Transverse colon (tissue), 4 donors: ENCODE results near the gene DDIT3. TPM values are rescaled to one million over a fixed set of nuclear protein-coding genes. Genes with fewer than 3 reads are reported as not detected.

ENCODE experiments used
- DNase-seq: peaks from one replicate; pipeline ENCODE4 v3.0.0-alpha.2; 2019
- H3K27ac ChIP-seq, 4 donors: fragments of 200-600 bp; sonication (generic); 2 replicates each; pipeline ENCODE4 v1.5.1; 2016 to 2018; ENCODE audit warnings: inconsistent platforms in 4 of 4
- H3K27me3 ChIP-seq: fragments of 200-600 bp; sonication (generic); 2 replicates; pipeline ENCODE4 v1.5.1; 2017; ENCODE audit warnings: inconsistent platforms
- H3K36me3 ChIP-seq, 4 donors: fragments of 200-600 bp; sonication (generic); 2 replicates each; pipeline ENCODE4 v1.5.1; 2017 to 2019; ENCODE audit warnings: inconsistent platforms in 4 of 4
- H3K4me1 ChIP-seq, 4 donors: fragments of 200-600 bp; sonication (generic); 2 replicates each; pipeline ENCODE4 v1.5.1; 2017 to 2020; ENCODE audit warnings: inconsistent platforms in 4 of 4
- H3K4me3 ChIP-seq, 4 donors: fragments of 200-600 bp; sonication (generic); 1 replicate in 1 of 4; 2 replicates in 3 of 4; pipeline versions ENCODE4 v1.5.1 to v1.6.1; 2017 to 2019; ENCODE audit warnings: inconsistent platforms in 4 of 4
- H3K9me3 ChIP-seq, 2 donors: fragments of 200-600 bp; sonication (generic); 2 replicates each; pipeline ENCODE4 v1.5.1; 2017 to 2019; ENCODE audit warnings: inconsistent platforms in 2 of 2
- CTCF ChIP-seq, 5 experiments: fragments of 200-600 bp in 3 of 5; fragments of 450-650 bp in 2 of 5; sonication (generic) in 3 of 5; IDR thresholded peaks; 1 replicate in 2 of 5; 2 replicates in 3 of 5; pipeline ENCODE4 v1.5.1; 2016 to 2017; ENCODE audit warnings: antibody characterized with exemption in 5 of 5, inconsistent platforms in 3 of 5, mild to moderate bottlenecking in 2 of 5, moderate library complexity in 1 of 5
- EP300 ChIP-seq: sonication (generic); formaldehyde crosslinking; IDR thresholded peaks from one replicate; pipeline ENCODE4 v1.6.1; 2017; ENCODE audit warnings: antibody characterized with exemption, low read depth
- POLR2A ChIP-seq: fragments of 450-650 bp; IDR thresholded peaks from one replicate; pipeline ENCODE4 v1.6.1; 2016; ENCODE audit warnings: antibody characterized with exemption, mild to moderate bottlenecking, moderate library complexity
- POLR2AphosphoS5 ChIP-seq, 3 donors: sonication (generic); formaldehyde crosslinking; IDR thresholded peaks; one replicate each; pipeline ENCODE4 v1.6.1; 2016; ENCODE audit warnings: antibody characterized with exemption in 3 of 3
- WGBS, 2 donors: methylation state at CpG; one replicate each; pipeline ENCODE4 v1.1.5; 2018; ENCODE audit warnings: low coverage in 1 of 2; 5-methylcytosine and 5-hydroxymethylcytosine counted together
- in situ Hi-C, 4 donors: fragments of 200-750 bp; cut with MboI; loops; one replicate each; pipeline versions ENCODE4 v1.15.0 to v1.15.1; 2017; ENCODE audit warnings: low sequenced_read_pairs in 3 of 4, low pct_ligation_motif_present in 1 of 4, low pct_unique_long_range_greater_than_20kb in 1 of 4
- intact Hi-C: fragments of 100-400 bp; cut with DNase I; formaldehyde crosslinking; loops from one replicate; pipeline ENCODE4 v1.15.1; 2023; ENCODE audit warnings: low total_unique reads
- total RNA-seq, 4 donors: library from RNA; depleted of rRNA; stranded (reverse); fragments of >200 nt; gene quantifications; one replicate each; pipeline ENCODE4 v1.1.0, GENCODE V29; 2016

DDIT3 gene
- total RNA-seq, 4 donors from 2014 or later = 27.6 to 338 (median 67.6) TPM

- peaks cover 71% of the 10 kb centered on the region for H3K27me3 ChIP-seq
- DNase-seq = no peak
- peak within 1 kb of the TSS in 1 of 4 donors; percentile 44 for H3K4me3 ChIP-seq
- peak within 1 kb of the TSS; percentile 65 to 81 (median 78) for H3K27ac ChIP-seq
- intact Hi-C loops = no loop called here
- H3K9me3 ChIP-seq = no peaks in the 10 kb centered on the region
- in situ Hi-C loops = no loop called here
- peaks cover 15 to 33% (median 16%) of the 10 kb centered on the region in 4 donors for H3K4me1 ChIP-seq
- no peaks in the 10 kb centered on the region for H3K36me3 ChIP-seq
- TF ChIP-seq POLR2A (peak; percentile 24), POLR2AphosphoS5 (IDR thresholded peaks at IDR 0.05) (peak in 1 of 3 donors; percentile 8), EP300 (no peak), CTCF (IDR thresholded peaks at IDR 0.05) (no peak)
- WGBS, 2 donors = 48 to 58% methylated on average over 4 to 6 of the region's 6 CpGs
These were observed 40.8 kb downstream of the DDIT3 start, which contains the start of gene ARHGAP9 for GRCh38 chr12:57479376-57480115. Gene ARHGAP9 (minus strand): TSS chr12:57479866. CDS start chr12:57479406, 460 bp downstream.

GRCh38 chr12:57479043-57479375 lies 41.3 kb downstream of the DDIT3 start:
- H3K27ac ChIP-seq = peak overlapping the region; percentile 65 to 81 (median 78)
- no peak for DNase-seq
- TF ChIP-seq POLR2AphosphoS5 (IDR thresholded peaks at IDR 0.05) (no peak), CTCF (IDR thresholded peaks at IDR 0.05) (no peak), EP300 (no peak)

GRCh38 chr12:57477710-57478681 lies 42.3 kb downstream of the DDIT3 start:
- no peak for TF ChIP-seq EP300
- TF ChIP-seq POLR2AphosphoS5 (IDR thresholded peaks at IDR 0.05) = no peak
- TF ChIP-seq CTCF (IDR thresholded peaks at IDR 0.05) = no peak
- 40 to 59% methylated on average over 7 to 12 of the region's 12 CpGs for WGBS, 2 donors
- H3K27ac ChIP-seq = peak overlapping the region; percentile 65 to 81 (median 78)
- in situ Hi-C loops = no loop called here
- H3K36me3 ChIP-seq = no peaks in the 10 kb centered on the region
- DNase-seq = no peak
- peak overlapping the region in 2 of 4 donors; percentile 23 to 44 for H3K4me3 ChIP-seq
- no peaks in the 10 kb centered on the region for H3K9me3 ChIP-seq
- peaks cover 87% of the 10 kb centered on the region for H3K27me3 ChIP-seq
- intact Hi-C loops = no loop called here
- H3K4me1 ChIP-seq = peaks cover 15 to 33% (median 16%) of the 10 kb centered on the region in 4 donors

More at GRCh38 chr12:57479043-57479375, 41.3 kb downstream of the DDIT3 start:
- Histone ChIP-seq H3K27me3 (peaks cover 77% of the 10 kb centered on the region), H3K36me3 (no peaks in the 10 kb centered on the region), H3K4me3 (peak overlapping the region in 1 of 4 donors; percentile 44), H3K9me3 (no peaks in the 10 kb centered on the region), H3K4me1 (peaks cover 15 to 33% (median 16%) of the 10 kb centered on the region in 4 donors)
- intact Hi-C loops = no loop called here
- WGBS, 2 donors = 58 to 74% methylated on average over 2 to 10 of the region's 10 CpGs
- in situ Hi-C loops = no loop called here
